Testis (tissue), 3 donors: ENCODE measurements around the gene VTCN1. TPM values are rescaled to one million over a fixed set of nuclear protein-coding genes. Genes with fewer than 3 reads are reported as not detected.

Source experiments
- DNase-seq: peaks from one replicate; pipeline ENCODE4 v3.0.0-alpha.2; 2019
- H3K27ac ChIP-seq, 2 donors: fragments of 200-600 bp; sonication (generic); one replicate each; pipeline ENCODE4 v1.5.1; 2019
- H3K27me3 ChIP-seq: fragments of 200-600 bp; sonication (generic); one replicate; pipeline ENCODE4 v1.5.1; 2019
- H3K36me3 ChIP-seq: fragments of 200-600 bp; sonication (generic); one replicate; pipeline ENCODE4 v1.5.1; 2017; ENCODE audit warnings: low read depth; ENCODE audit errors: missing control alignments
- H3K4me1 ChIP-seq: fragments of 200-600 bp; sonication (generic); one replicate; pipeline ENCODE4 v1.5.1; 2019
- H3K4me3 ChIP-seq, 2 donors: fragments of 200-600 bp; sonication (generic); one replicate each; pipeline ENCODE4 v1.5.1; 2017 to 2019
- H3K9me3 ChIP-seq: fragments of 200-600 bp; sonication (generic); one replicate; pipeline ENCODE4 v1.5.1; 2017
- CTCF ChIP-seq, 3 experiments: fragments of 450-650 bp in 2 of 3; fragments of 200-600 bp in 1 of 3; sonication (generic) in 1 of 3; IDR thresholded peaks; one replicate each; pipeline ENCODE4 v1.5.1; 2016 to 2019; ENCODE audit warnings: antibody characterized with exemption in 3 of 3, mild to moderate bottlenecking in 2 of 3, moderate library complexity in 1 of 3
- POLR2A ChIP-seq: fragments of 450-650 bp; IDR thresholded peaks from one replicate; pipeline ENCODE4 v1.6.1; 2017; ENCODE audit warnings: antibody characterized with exemption, mild to moderate bottlenecking, moderate library complexity
- WGBS, 2 donors: methylation state at CpG; one replicate each; pipeline ENCODE4 v1.1.5; 2018; 5-methylcytosine and 5-hydroxymethylcytosine counted together
- intact Hi-C: fragments of 100-400 bp; cut with DNase I; formaldehyde crosslinking; loops from one replicate; pipeline ENCODE4 v1.15.1; 2023; ENCODE audit warnings: low total_unique reads
- polyA plus RNA-seq: library from polyadenylated mRNA; stranded (reverse); fragments of 350-450 nt; fragmentation: Illumina TruSeq; extraction: RNeasy Lipid Tissue Mini Kit (QIAGEN cat#74804); gene quantifications from one replicate; pipeline ENCODE4 v1.2.3, GENCODE V29; 2014; ENCODE audit warnings: low read depth, low replicate concordance; ENCODE audit not compliant: insufficient read depth
- total RNA-seq, 2 donors: library from RNA; depleted of rRNA; stranded (reverse); fragments of >200 nt; gene quantifications; one replicate each; pipeline ENCODE4 v1.2.3, GENCODE V29; 2016

Gene VTCN1
- total and polyA plus RNA-seq, 3 donors from 2014 or later: 1.3 to 2.6 (median 1.9) TPM

- no peaks in the 10 kb centered on the region for H3K27me3 ChIP-seq
- H3K36me3 ChIP-seq: no peaks in the 10 kb centered on the region
- no peak overlapping the region for H3K27ac ChIP-seq
- no peak for TF ChIP-seq CTCF (IDR thresholded peaks at IDR 0.05)
- no peak for TF ChIP-seq POLR2A
- no peaks in the 10 kb centered on the region for H3K9me3 ChIP-seq
- no peak for DNase-seq
- 71 to 80% methylated on average over 8 of the region's 8 CpGs for WGBS, 2 donors
- no peaks in the 10 kb centered on the region for H3K4me1 ChIP-seq
- no peak overlapping the region for H3K4me3 ChIP-seq
- intact Hi-C loops: no loop called here
Observed at GRCh38 chr1:117146575-117147340, 64.0 kb downstream of the VTCN1 start.

GRCh38 chr1:117146072-117146471 lies 64.7 kb downstream of the VTCN1 start:
- no peak for DNase-seq
- Histone ChIP-seq H3K4me1 (no peaks in the 10 kb centered on the region), H3K4me3 (no peak overlapping the region), H3K27me3 (no peaks in the 10 kb centered on the region), H3K9me3 (no peaks in the 10 kb centered on the region), H3K36me3 (no peaks in the 10 kb centered on the region), H3K27ac (no peak overlapping the region)
- intact Hi-C loops: no loop called here
- no peak for TF ChIP-seq CTCF (IDR thresholded peaks at IDR 0.05)
- TF ChIP-seq POLR2A: no peak
- 88 to 94% methylated on average over 2 of the region's 2 CpGs for WGBS, 2 donors

- H3K27me3 ChIP-seq: no peaks in the 10 kb centered on the region
- no peak overlapping the region for H3K27ac ChIP-seq
- TF ChIP-seq POLR2A (no peak), CTCF (IDR thresholded peaks at IDR 0.05) (no peak)
- intact Hi-C loops: no loop called here
- 84 to 86% methylated on average over 3 of the region's 3 CpGs for WGBS, 2 donors
- H3K9me3 ChIP-seq: no peaks in the 10 kb centered on the region
- DNase-seq: no peak
- no peak overlapping the region for H3K4me3 ChIP-seq
- no peaks in the 10 kb centered on the region for H3K36me3 ChIP-seq
- H3K4me1 ChIP-seq: no peaks in the 10 kb centered on the region
Observed at GRCh38 chr1:117143871-117144270, 66.9 kb downstream of the VTCN1 start.

- Histone ChIP-seq H3K27me3 (no peaks in the 10 kb centered on the region), H3K36me3 (no peaks in the 10 kb centered on the region), H3K9me3 (no peaks in the 10 kb centered on the region), H3K27ac (no peak overlapping the region), H3K4me3 (no peak overlapping the region), H3K4me1 (no peaks in the 10 kb centered on the region)
- no peak for DNase-seq
- TF ChIP-seq POLR2A (no peak), CTCF (IDR thresholded peaks at IDR 0.05) (no peak)
- intact Hi-C loops: no loop called here
Observed at GRCh38 chr1:117143172-117143571, 67.6 kb downstream of the VTCN1 start.

GRCh38 chr1:117142200-117142599 lies 68.5 kb downstream of the VTCN1 start:
- H3K36me3 ChIP-seq: no peaks in the 10 kb centered on the region
- no peak overlapping the region for H3K4me3 ChIP-seq
- DNase-seq: no peak
- 74 to 91% methylated on average over 2 of the region's 2 CpGs for WGBS, 2 donors
- intact Hi-C loops: no loop called here
- H3K27ac ChIP-seq: no peak overlapping the region
- no peaks in the 10 kb centered on the region for H3K27me3 ChIP-seq
- no peaks in the 10 kb centered on the region for H3K4me1 ChIP-seq
- TF ChIP-seq CTCF (IDR thresholded peaks at IDR 0.05) (no peak), POLR2A (no peak)
- no peaks in the 10 kb centered on the region for H3K9me3 ChIP-seq
